PFSK-1 (cell line): ENCODE data around the gene SMCO4.

Experiments
- FOXP2 ChIP-seq: optimal IDR thresholded peaks from 2 replicates; pipeline ENCODE3; 2011; ENCODE audit warnings: borderline replicate concordance, control low read depth, inconsistent platforms; ENCODE audit not compliant: insufficient read depth; ENCODE audit errors: extremely low read length, extremely low read depth
- POLR2AphosphoS5 ChIP-seq: IDR thresholded peaks from 2 replicates; pipeline ENCODE4 v1.6.1; 2012; ENCODE audit warnings: low read depth, mild to moderate bottlenecking, control low read depth, low read length, moderate library complexity
- SIN3A ChIP-seq: IDR thresholded peaks from 2 replicates; pipeline ENCODE4 v1.6.1; 2012; ENCODE audit warnings: mild to moderate bottlenecking, low read length, moderate library complexity, borderline replicate concordance; ENCODE audit not compliant: insufficient read depth
- TAF1 ChIP-seq: IDR thresholded peaks from 2 replicates; pipeline ENCODE4 v1.6.1; 2012; ENCODE audit warnings: low read length, control low read depth, borderline replicate concordance; ENCODE audit not compliant: insufficient read depth
- TF ChIP-seq, protein P1 (sequence below), 2 experiments: IDR thresholded peaks; 2 replicates each; pipeline versions ENCODE4 v1.6.1 to v1.8.0; 2011 to 2012; ENCODE audit warnings: low read depth in 2 of 2, low read length in 2 of 2, control low read depth in 1 of 2, inconsistent platforms in 1 of 2, mild to moderate bottlenecking in 1 of 2, moderate library complexity in 1 of 2; ENCODE audit not compliant: insufficient read depth in 1 of 2

SMCO4 gene

DNA sequence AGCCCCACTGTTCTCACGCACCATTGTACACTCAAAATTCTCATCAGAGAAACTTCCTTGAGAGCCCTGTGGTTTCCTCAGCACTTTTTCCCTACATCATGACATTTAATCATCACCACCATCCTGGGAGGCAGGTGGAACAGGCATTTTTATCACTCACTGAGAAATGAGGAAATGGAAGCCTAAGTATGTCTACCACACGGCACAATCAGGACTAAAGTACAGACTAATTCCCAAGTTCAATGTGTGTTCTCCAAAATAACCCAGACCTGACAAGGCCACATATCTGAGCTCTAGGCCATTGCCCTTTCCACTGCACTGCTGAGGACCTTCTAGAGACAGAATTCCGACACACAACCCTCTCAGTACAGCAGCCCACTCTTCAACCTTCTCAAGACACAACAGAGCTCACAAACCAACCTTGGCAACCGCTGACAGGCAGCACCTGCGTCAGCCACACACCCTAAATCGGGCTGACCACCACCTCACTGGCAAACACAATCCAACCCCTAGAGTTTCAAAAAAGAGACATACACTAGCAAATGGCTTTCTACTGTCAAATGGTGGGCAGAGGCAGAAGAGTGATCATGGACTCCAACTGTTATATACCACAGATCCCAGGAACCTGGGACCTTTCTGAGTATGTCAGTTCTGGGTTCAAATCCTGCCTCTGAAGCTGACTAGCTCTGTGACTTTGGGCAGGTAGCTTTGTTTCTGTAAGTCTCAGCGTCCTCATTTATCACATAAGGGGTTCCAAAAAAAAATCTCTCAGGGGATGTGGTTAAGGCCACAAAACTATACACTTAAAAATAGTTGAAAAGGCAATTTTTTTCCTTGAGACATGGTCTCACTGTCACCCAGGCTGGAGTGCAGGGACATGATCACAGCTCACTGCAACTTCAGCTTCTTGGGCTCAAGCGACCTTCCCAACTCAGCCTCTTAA lies 16.3 kb downstream of the SMCO4 start:
- TF ChIP-seq POLR2AphosphoS5: no peak
- TF ChIP-seq FOXP2: no peak
- TF ChIP-seq SIN3A: no peak
- TF ChIP-seq, protein P1, sequence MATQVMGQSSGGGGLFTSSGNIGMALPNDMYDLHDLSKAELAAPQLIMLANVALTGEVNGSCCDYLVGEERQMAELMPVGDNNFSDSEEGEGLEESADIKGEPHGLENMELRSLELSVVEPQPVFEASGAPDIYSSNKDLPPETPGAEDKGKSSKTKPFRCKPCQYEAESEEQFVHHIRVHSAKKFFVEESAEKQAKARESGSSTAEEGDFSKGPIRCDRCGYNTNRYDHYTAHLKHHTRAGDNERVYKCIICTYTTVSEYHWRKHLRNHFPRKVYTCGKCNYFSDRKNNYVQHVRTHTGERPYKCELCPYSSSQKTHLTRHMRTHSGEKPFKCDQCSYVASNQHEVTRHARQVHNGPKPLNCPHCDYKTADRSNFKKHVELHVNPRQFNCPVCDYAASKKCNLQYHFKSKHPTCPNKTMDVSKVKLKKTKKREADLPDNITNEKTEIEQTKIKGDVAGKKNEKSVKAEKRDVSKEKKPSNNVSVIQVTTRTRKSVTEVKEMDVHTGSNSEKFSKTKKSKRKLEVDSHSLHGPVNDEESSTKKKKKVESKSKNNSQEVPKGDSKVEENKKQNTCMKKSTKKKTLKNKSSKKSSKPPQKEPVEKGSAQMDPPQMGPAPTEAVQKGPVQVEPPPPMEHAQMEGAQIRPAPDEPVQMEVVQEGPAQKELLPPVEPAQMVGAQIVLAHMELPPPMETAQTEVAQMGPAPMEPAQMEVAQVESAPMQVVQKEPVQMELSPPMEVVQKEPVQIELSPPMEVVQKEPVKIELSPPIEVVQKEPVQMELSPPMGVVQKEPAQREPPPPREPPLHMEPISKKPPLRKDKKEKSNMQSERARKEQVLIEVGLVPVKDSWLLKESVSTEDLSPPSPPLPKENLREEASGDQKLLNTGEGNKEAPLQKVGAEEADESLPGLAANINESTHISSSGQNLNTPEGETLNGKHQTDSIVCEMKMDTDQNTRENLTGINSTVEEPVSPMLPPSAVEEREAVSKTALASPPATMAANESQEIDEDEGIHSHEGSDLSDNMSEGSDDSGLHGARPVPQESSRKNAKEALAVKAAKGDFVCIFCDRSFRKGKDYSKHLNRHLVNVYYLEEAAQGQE (IDR thresholded peaks at IDR 0.05; ENCODE audit: insufficient read depth in 1 of 2, low read depth in 2 of 2, low read length in 2 of 2): no peak
- no peak for TF ChIP-seq TAF1

DNA sequence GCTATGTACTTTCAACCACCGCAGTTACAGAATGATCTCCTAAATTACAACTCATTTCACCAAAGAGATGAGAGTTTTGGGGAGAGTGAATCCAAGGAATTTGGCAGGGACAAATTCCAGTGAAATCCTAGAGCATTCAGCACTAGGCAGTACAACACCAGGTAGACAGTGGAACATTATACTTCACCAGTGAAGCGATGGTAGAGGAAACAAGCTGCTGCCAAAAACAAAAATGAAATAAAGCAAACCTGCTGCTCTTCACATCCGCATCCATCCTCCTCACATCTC lies 16.9 kb downstream of the SMCO4 start:
- TF ChIP-seq, protein P1 (IDR thresholded peaks at IDR 0.05; ENCODE audit: insufficient read depth in 1 of 2, low read depth in 2 of 2, low read length in 2 of 2): no peak
- TF ChIP-seq TAF1 (no peak), SIN3A (no peak)

DNA sequence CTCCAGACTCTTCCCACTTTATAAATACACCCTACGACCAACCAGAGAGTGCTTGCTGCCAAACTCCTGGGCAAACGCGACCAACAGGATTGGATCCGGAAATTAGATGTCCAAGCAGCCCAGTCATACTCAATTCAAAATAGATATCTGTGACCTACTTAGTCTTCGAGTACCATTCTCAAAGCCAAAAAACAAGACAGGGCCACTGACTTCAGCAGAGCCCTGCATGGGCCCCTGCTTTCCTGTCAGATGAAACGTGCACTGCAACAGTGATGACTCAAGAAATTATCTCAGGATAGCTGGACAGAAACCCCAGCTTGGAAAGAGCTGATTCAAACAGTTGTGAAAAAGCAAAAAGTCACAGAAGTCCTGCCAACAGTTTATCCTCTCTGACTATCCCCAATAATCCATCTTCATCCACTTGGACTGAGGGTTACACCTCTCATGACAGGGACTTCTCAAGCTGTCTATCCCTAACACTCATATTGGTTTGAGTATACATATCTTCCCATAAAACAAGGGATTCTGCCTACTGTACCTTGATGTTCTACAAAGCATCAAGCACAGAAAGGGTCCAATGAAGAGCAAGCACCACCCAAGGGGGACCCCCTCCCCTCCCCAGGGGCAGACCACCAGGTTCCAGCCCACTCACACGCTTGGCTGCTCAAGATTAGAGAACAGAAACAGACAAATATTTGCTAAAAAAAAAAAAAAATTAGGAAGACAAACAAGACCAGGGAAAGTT lies 17.4 kb downstream of the SMCO4 start:
- TF ChIP-seq FOXP2: no peak
- TF ChIP-seq, protein P1 (IDR thresholded peaks at IDR 0.05; ENCODE audit: insufficient read depth in 1 of 2, low read depth in 2 of 2, low read length in 2 of 2): 0 out of 4 replicates have a peak, but pooled peaks of 1 of the 2 experiments have one; percentile 47

DNA sequence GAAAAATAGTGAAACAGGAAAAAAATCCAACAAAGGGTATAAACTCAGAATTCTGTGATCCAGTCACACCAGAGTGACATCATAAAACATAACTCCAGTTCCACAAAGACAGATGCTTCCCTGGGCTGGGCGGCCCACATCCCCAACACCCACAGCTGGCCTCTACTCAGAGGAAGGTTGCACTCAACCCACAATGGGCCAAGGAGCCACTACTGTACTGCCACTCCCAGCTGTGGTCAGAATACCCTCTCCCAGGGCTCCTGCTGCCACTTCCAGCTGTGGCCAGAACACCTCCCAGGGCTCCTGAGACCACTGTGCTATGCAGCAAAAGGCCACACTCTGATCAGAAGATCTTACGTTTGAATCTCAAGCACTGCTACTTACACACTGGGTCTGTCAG lies 18.3 kb downstream of the SMCO4 start:
- TF ChIP-seq SIN3A (no peak), POLR2AphosphoS5 (no peak), FOXP2 (no peak), TAF1 (no peak)
- TF ChIP-seq, protein P1 (IDR thresholded peaks at IDR 0.05; ENCODE audit: insufficient read depth in 1 of 2, low read depth in 2 of 2, low read length in 2 of 2): no peak
